GM12878 (cell line): ENCODE results near the gene SMIM44. TPM values are rescaled to one million over a fixed set of nuclear protein-coding genes. Genes with fewer than 3 reads are reported as not detected.

ENCODE experiments used
- ATAC-seq: fragments of 200-7000 bp; cut with Tn5 transposase; 3 replicates; pipeline ENCODE4 v1.9.1; 2020; ENCODE audit warnings: mild to moderate bottlenecking, moderate library complexity
- BruUV-seq: library from RNA; stranded (reverse); fragments of 400-500 nt; replicated peaks from 2 replicates; lab custom pipeline; 2021; lab: Mats Ljungman, UMichigan
- CTCF ChIA-PET: fragments of 300-600 bp; sonication (Branson Sonifier 250); formaldehyde crosslinking; extraction: SDS; loops from one replicate; lab custom pipeline; 2021; ENCODE audit warnings: inconsistent platforms; lab: Yijun Ruan, JAX
- POLR2A ChIA-PET: fragments of 350-600 bp; formaldehyde crosslinking; extraction: SDS; loops from one replicate; lab custom pipeline; 2021; ENCODE audit warnings: inconsistent platforms; lab: Charles Lee
- RAD21 ChIA-PET: fragments of 300-600 bp; sonication (Branson Sonifier 250); formaldehyde crosslinking; loops from one replicate; lab custom pipeline; 2023; ENCODE audit warnings: antibody characterized with exemption; ENCODE audit not compliant: unreplicated experiment; lab: Charles Lee
- SMC1A ChIA-PET: fragments of 300-600 bp; sonication (Branson Sonifier 250); formaldehyde crosslinking; loops from one replicate; lab custom pipeline; 2023; ENCODE audit not compliant: unreplicated experiment, uncharacterized antibody; lab: Charles Lee
- DNase-seq: peaks from one replicate; pipeline ENCODE4 v3.0.0-alpha.2; 2011; ENCODE audit warnings: low read depth, low spot score
- FAIRE-seq: peaks from 3 replicates; lab custom pipeline; 2011; peaks lifted over from hg19 to GRCh38; lab: Jason Lieb, UNC
- H2AFZ ChIP-seq: 2 replicates; pipeline ENCODE4 v1.6.0; 2011; ENCODE audit warnings: low read depth, low read length, control low read depth; ENCODE audit not compliant: control insufficient read depth
- H3K27ac ChIP-seq: 2 replicates; pipeline ENCODE4 v1.5.1; 2011; ENCODE audit warnings: control low read depth; ENCODE audit not compliant: control insufficient read depth, insufficient read depth
- H3K27me3 ChIP-seq, 2 experiments: replicated peaks in 1 of 2; 2 replicates each; pipeline versions ENCODE4 v1.6.0 to v1.6.1; 2011; ENCODE audit warnings: low read length in 1 of 2; ENCODE audit not compliant: control insufficient read depth in 2 of 2, insufficient read depth in 2 of 2
- H3K36me3 ChIP-seq, 2 experiments: 2 replicates each; pipeline ENCODE4 v1.5.1; 2011; ENCODE audit warnings: low read length in 1 of 2; ENCODE audit not compliant: control insufficient read depth in 2 of 2, insufficient read depth in 2 of 2
- H3K4me1 ChIP-seq: 2 replicates; pipeline ENCODE4 v1.6.1; 2011; ENCODE audit warnings: mild to moderate bottlenecking, low read length, moderate library complexity, mixed read lengths; ENCODE audit not compliant: control insufficient read depth, insufficient read depth
- H3K4me2 ChIP-seq: 2 replicates; pipeline ENCODE4 v1.6.0; 2011; ENCODE audit warnings: control low read depth; ENCODE audit not compliant: control insufficient read depth, insufficient read depth
- H3K4me3 ChIP-seq: fragments of 200-600 bp; sonication (generic); 2 replicates; pipeline ENCODE4 v1.5.1; 2016
- H3K79me2 ChIP-seq: 2 replicates; pipeline ENCODE4 v1.6.0; 2011; ENCODE audit warnings: low read length; ENCODE audit not compliant: control insufficient read depth, insufficient read depth
- H3K9ac ChIP-seq: 2 replicates; pipeline ENCODE4 v1.8.0; 2011; ENCODE audit warnings: low read length, control low read depth, mixed read lengths; ENCODE audit not compliant: control insufficient read depth, insufficient read depth
- H3K9me3 ChIP-seq: replicated peaks from 3 replicates; pipeline ENCODE4 v1.5.1; 2011; ENCODE audit warnings: mild to moderate bottlenecking, low read length; ENCODE audit not compliant: control insufficient read depth, insufficient read depth
- H4K20me1 ChIP-seq: 2 replicates; pipeline ENCODE4 v1.6.0; 2011; ENCODE audit not compliant: control insufficient read depth, insufficient read depth
- IRF3 ChIP-seq: fragments of 450-650 bp; IDR thresholded peaks from 2 replicates; pipeline ENCODE4 v1.6.1; 2014; ENCODE audit warnings: mild to moderate bottlenecking
- KLF5 ChIP-seq: fragments of 450-650 bp; IDR thresholded peaks from 2 replicates; pipeline ENCODE4 v1.6.1; 2014; ENCODE audit warnings: mild to moderate bottlenecking; ENCODE audit not compliant: partially characterized antibody
- NR2C1 ChIP-seq: fragments of 450-650 bp; IDR thresholded peaks from 2 replicates; pipeline ENCODE4 v1.6.1; 2017; ENCODE audit warnings: antibody characterized with exemption, mild to moderate bottlenecking, moderate library complexity
- NR2F1 ChIP-seq: fragments of 450-650 bp; conservative IDR thresholded peaks from 2 replicates; pipeline ENCODE4 v1.6.1; 2017; ENCODE audit warnings: mild to moderate bottlenecking
- PAX8 ChIP-seq: fragments of 450-650 bp; IDR thresholded peaks from 2 replicates; pipeline ENCODE4 v1.6.1; 2017; ENCODE audit warnings: mild to moderate bottlenecking, moderate library complexity
- SIN3A ChIP-seq: IDR thresholded peaks from 2 replicates; pipeline ENCODE4 v1.6.1; 2012; ENCODE audit warnings: low read depth, low read length, improper control_type of control experiment
- SMAD1 ChIP-seq: fragments of 450-650 bp; IDR thresholded peaks from 2 replicates; pipeline ENCODE4 v1.6.1; 2018; ENCODE audit warnings: mild to moderate bottlenecking, low read depth; ENCODE audit not compliant: partially characterized antibody
- TBL1XR1 ChIP-seq: IDR thresholded peaks from 2 replicates; pipeline ENCODE4 v1.6.1; 2012; ENCODE audit warnings: low read depth, low read length, improper control_type of control experiment
- ZBTB4 ChIP-seq: fragments of 450-650 bp; formaldehyde crosslinking; IDR thresholded peaks from 2 replicates; pipeline ENCODE4 v1.4.0; 2022; ENCODE audit warnings: mild to moderate bottlenecking, moderate library complexity
- ZNF274 ChIP-seq: IDR thresholded peaks from one replicate; pipeline ENCODE4 v1.8.0; 2011; ENCODE audit not compliant: insufficient read length, insufficient read depth
- ZNF384 ChIP-seq: IDR thresholded peaks from 2 replicates; pipeline ENCODE4 v1.6.1; 2012; ENCODE audit warnings: low read depth, mild to moderate bottlenecking, low read length, improper control_type of control experiment, borderline replicate concordance
- ZNF687 ChIP-seq: fragments of 450-650 bp; IDR thresholded peaks from 2 replicates; pipeline ENCODE4 v1.6.1; 2017; ENCODE audit warnings: mild to moderate bottlenecking, moderate library complexity
- WGBS: methylation state at CpG from one replicate; pipeline ENCODE4 v1.1.6; 2016; ENCODE audit warnings: low lambda C conversion rate; ENCODE audit not compliant: insufficient replicate concordance, insufficient coverage; ENCODE audit errors: missing lambda C conversion rate; 5-methylcytosine and 5-hydroxymethylcytosine counted together
- in situ Hi-C: fragments of 300-500 bp; cut with MboI; formaldehyde crosslinking; loops from 9 replicates; pipeline ENCODE4 v1.14.3; 2018; ENCODE audit warnings: mixed read lengths
- intact Hi-C: fragments of 100-400 bp; cut with micrococcal nuclease; formaldehyde crosslinking; loops from one replicate; pipeline ENCODE4 v1.14.2; 2022; ENCODE audit not compliant: unreplicated experiment
- polyA plus RNA-seq, 11 experiments: library from polyadenylated mRNA; depleted of rRNA in 4 of 11; unstranded in 6 of 11; stranded (reverse) in 5 of 11; fragments of >200 nt; fragmentation: Nextera tagmentation in 4 of 11; fragmentation: Illumina TruSeq in 1 of 11; extraction: Ambion mirVana in 4 of 11; extraction: Trizol in 1 of 11; gene quantifications; 1 replicate in 1 of 11; 2 replicates in 10 of 11; pipeline versions ENCODE4 v1.2.1 to v1.2.3, GENCODE V29; 2011 to 2016; ENCODE audit warnings: inconsistent platforms in 2 of 11, missing spikeins in 2 of 11, low read depth in 1 of 11
- total RNA-seq, 4 experiments: library from RNA; depleted of rRNA in 3 of 4; stranded (reverse); fragments of >200 nt in 3 of 4; fragmentation: Illumina TruSeq in 1 of 4; extraction: Trizol in 1 of 4; gene quantifications; 2 replicates each; pipeline versions ENCODE4 v1.2.1 to v1.2.3, GENCODE V29; 2013 to 2021
- TF ChIP-seq, protein P1 (sequence below): IDR thresholded peaks from 2 replicates; pipeline ENCODE4 v1.6.1; 2012; ENCODE audit warnings: low read depth, low read length, improper control_type of control experiment

The SMIM44 gene
- total and polyA plus RNA-seq, 10 of the 15 experiments (the other 5 are each of a cell fraction or from before 2014, with no cell fraction given): not detected

- Histone ChIP-seq H3K4me1 (peaks cover 5% of the 10 kb centered on the region), H3K79me2 (peaks cover 35% of the 10 kb centered on the region), H3K4me3 (no peak overlapping the region), H3K9me3 (no peaks in the 10 kb centered on the region), H3K36me3 (no peaks in the 10 kb centered on the region), H3K27me3 (no peaks in the 10 kb centered on the region), H3K27ac (no peak overlapping the region), H2AFZ (no peak overlapping the region), H3K4me2 (no peak overlapping the region), H4K20me1 (no peaks in the 10 kb centered on the region), H3K9ac (no peak overlapping the region)
- 81% methylated on average over 13 of the region's 13 CpGs for WGBS
- BruUV-seq: no TSS peak
- DNase-seq (no peak), FAIRE-seq (no peak), ATAC-seq (no peak)
- CTCF ChIA-PET: interaction anchor here (0.6 kb wide), 1 partner anchor 655 kb away, joined by 4 read pairs; no protein-coding TSS in a partner anchor
- TF ChIP-seq ZNF384: no peak
- TF ChIP-seq SMAD1: no peak
- TF ChIP-seq ZBTB4 (CRISPR knock-in tag): no peak
- TF ChIP-seq, protein P1, sequence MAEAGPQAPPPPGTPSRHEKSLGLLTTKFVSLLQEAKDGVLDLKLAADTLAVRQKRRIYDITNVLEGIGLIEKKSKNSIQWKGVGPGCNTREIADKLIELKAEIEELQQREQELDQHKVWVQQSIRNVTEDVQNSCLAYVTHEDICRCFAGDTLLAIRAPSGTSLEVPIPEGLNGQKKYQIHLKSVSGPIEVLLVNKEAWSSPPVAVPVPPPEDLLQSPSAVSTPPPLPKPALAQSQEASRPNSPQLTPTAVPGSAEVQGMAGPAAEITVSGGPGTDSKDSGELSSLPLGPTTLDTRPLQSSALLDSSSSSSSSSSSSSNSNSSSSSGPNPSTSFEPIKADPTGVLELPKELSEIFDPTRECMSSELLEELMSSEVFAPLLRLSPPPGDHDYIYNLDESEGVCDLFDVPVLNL: no peak
- no peak for TF ChIP-seq ZNF274
- TF ChIP-seq NR2F1: no peak
- no peak for TF ChIP-seq ZNF687
- TF ChIP-seq NR2C1: no peak
- no peak for TF ChIP-seq SIN3A
- no peak for TF ChIP-seq PAX8
- TF ChIP-seq KLF5: no peak
- no peak for TF ChIP-seq TBL1XR1
- TF ChIP-seq IRF3: no peak
- RAD21 ChIA-PET: no interaction called here
- intact Hi-C loops: no loop called here
- in situ Hi-C loops: no loop called here
- POLR2A ChIA-PET: interaction anchor here (0.5 to 1.2 kb wide), 2 partner anchors 207 to 306 kb away, joined by 3 read pairs; no protein-coding TSS in a partner anchor
- SMC1A ChIA-PET: no interaction called here
Observed at GRCh38 chr19:3503036-3503572, 19.9 kb upstream of the SMIM44 start.
